Measurements from ENCODE around the gene TTLL10.

The TTLL10 gene

GRCh38 chr1:1157914-1158710, 15.6 kb upstream of the TTLL10 start:
- DNase-seq = peak; percentile 28 to 34

DNA sequence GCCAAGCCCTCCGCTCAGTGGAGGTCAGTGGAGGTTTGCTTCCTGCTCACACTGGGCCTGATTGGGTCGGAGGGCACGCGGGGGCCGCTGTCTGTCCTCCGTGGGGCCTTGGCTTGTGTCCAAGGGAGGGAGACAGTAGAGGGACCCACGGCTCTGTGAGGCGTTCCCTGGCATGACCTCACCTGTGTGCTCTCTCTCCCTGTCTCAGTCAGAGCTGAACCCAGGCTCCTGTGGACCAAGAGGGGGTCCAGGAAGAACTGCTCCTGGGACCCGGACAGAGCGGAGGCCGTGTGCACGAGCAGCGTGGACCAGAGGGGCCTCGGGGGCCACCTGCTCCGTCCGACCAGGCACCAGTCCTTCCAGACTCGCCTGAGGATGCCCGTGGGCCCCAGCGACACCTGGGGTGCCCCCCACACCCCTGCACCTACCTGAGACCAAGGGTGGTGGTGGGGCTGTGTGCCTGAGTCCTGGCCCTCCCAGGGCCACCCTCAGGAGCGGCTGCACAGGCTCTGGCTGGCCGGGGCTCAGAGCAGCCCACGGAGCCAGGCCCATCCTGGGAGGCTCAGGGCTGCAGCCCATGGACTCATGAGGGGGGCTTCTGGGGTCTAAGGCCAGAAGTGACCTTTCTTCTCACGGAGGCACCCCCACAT, 13.3 kb upstream of the TTLL10 start:
- DNase-seq = no peak

GRCh38 chr1:1161078-1161682, 12.5 kb upstream of the TTLL10 start:
- DNase-seq = no peak

GRCh38 chr1:1161683-1162079, 12.0 kb upstream of the TTLL10 start:
- DNase-seq = no peak

- DNase-seq = no peak
Observed at GRCh38 chr1:1162597-1163537, 10.8 kb upstream of the TTLL10 start.

DNA sequence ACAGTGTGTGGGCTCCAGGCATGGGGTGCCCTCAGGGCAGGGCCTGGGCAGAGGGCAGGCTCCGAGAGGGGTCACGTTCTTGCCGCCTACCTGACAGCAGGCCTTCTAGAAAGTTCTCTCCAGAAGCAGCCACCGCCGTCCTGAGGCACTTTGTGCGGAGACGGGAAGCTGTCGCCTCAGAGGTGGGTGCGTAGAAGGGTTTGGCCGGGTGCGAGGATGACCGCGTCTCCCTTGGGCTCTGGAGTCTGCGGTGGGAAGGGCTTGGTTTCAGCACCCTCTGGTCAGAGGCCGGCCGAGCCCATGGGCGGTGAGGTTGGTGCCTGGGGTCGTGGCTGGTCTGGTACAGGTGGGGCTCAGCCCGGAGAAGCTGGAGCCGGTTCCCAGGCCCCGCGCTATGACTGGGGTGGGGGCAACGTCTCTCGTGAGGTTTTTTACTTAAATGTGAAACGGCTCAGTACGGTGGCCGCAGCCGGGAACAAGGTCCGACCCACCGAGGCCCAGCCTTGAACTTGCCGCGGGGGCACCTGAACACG, 10.1 kb upstream of the TTLL10 start:
- no peak for DNase-seq

GRCh38 chr1:1164361-1164700, 9.3 kb upstream of the TTLL10 start:
- DNase-seq = no peak

DNA sequence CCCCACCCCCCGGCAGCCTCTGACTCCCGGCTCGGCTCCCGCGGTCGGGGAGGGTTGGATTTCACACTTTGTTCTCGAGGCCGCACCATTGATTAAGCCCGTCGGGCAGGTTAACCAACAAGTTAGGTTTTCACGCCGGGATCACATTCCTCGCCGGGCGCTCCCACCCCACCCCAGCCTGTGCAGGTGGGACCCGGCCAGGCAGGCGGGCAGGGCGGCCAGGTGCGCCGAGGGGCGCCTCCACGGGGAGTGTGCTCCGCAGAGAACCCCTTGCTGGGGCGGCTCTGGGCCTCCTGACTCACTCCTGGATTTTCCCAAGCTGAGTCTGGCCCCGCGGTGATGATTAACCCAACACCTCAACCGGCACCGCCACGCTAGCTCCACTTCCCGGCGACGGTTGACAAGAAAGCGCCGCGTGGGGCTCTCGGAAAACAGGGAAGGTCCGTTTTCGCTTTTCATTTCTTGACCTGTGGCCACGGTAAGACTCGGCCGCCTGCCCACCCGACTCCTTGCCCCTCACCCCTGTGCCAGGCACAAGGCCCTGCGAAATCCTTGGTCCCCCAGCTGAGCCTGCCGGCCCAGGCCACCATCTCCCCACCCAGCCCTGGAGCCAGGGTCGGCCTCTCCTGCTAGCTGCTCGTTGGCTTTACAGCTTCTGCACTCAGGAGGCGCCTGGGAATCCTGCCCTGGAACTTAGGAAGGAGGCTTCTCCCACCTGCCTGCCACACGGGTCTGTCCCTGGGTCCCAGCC, 8.8 kb upstream of the TTLL10 start:
- DNase-seq = no peak

- no peak for DNase-seq
Observed at GRCh38 chr1:1165485-1165884, 8.2 kb upstream of the TTLL10 start.

GRCh38 chr1:1165900-1166421, 7.7 kb upstream of the TTLL10 start:
- no peak for DNase-seq

DNA sequence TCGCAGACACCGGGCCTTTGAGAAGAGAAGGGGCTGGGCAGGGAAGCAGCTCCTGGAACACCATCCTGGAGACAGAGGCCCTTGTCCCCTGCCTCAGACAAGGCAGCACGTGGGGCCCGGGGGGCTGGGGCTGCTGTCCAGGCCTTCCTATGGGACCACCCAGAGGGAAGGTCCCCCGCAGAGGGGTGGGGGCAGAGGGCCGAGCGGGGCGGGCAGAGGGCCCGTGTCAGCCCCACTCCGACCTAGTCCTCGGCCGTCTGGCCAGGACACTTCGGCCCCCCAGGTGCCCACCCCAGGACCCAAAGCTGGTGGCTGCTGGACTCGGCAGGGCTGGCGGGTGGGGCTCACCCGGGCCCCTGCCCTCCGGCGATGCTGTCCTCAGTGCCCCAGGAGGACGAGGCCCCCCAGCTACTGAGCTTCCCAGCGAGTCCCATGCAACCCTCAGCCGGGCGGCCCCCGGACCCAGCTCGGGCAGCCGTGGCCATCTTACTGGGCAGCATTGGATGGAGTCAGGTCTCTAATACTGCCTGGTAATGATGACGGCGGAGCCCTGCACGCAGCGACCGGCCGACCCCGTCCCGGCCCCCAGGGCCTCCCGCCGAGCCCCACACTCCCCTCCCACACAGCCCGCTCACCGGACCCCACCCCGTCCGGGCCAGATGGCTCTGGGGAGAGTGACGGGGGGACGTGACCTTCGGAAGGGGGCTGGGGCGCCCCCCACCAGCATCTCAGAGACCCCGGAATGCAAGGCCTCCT, 6.9 kb upstream of the TTLL10 start:
- no peak for DNase-seq

GRCh38 chr1:1167398-1167821, 6.3 kb upstream of the TTLL10 start:
- no peak for DNase-seq

DNA sequence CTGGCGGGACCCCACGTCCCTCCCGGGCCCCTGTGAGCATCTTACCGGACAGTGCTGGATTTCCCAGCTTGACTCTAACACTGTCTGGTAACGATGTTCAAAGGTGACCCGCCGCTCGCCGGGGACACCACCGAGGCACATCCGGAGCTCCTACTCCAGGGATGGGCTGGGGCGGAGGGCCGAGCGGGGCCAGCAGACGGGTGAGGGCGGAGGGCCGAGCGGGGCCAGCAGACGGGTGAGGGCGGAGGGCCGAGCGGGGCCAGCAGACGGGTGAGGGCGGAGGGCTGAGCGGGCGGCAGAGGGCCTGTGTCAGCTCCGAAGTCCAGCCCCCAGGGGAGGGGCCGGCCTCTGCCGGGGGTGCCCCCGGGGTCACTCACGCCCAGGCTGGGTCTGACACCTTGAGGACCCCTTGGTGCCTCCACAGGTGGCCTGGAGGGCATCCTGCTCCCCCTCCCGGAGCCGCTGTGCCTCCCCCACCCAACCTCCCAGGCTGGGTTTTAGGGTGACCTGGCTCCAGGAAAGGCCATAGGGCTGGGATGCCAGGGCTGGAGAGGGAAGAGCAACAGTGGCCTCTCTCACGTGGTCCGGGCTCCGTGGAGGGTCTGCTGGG, 5.7 kb upstream of the TTLL10 start:
- DNase-seq = no peak

DNA sequence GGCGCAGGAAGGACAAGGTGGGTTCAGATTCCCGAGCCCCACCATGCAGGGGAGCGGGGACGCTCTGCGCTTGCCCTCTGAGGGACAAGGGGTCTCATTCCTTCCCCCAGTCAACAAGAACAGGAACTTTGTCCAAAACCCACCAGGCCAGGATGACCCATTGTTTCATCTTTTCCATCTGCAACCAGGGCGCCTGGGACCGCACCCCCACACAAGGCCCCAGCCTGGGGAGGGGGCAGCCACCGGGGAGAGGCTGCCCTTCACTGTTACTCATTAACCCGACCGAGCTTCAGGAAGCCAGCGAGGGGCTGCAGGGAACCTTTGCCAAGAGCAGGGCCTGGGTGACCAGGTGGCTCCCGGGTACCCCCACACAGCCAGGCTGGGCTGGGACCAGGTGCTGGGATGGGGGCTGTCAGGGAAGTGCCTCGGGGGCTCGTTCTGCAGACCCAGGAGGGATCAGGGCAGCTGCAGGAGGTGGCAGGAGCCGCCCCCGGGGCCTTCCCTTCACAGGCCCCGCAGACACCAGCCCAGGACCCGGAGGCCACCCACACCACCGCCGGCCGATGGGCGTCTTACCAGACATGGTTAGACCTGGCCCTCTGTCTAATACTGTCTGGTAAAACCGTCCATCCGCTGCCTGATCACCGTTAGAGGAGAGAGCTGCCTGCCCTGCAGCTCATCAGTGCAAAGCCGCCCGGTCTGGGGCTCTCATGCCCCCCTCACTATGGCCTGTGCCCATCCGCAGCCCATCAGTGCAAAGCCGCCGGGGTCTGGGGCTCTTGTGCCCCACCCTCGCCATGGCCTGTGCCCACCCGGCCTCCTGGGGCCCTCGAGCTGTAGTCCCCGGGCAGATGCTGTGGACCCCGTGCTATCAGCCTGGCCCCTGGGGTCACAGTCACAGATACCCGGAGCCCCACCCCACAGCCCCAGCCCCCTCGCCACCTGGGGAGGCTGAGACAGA, 4.9 kb upstream of the TTLL10 start:
- no peak for DNase-seq

DNA sequence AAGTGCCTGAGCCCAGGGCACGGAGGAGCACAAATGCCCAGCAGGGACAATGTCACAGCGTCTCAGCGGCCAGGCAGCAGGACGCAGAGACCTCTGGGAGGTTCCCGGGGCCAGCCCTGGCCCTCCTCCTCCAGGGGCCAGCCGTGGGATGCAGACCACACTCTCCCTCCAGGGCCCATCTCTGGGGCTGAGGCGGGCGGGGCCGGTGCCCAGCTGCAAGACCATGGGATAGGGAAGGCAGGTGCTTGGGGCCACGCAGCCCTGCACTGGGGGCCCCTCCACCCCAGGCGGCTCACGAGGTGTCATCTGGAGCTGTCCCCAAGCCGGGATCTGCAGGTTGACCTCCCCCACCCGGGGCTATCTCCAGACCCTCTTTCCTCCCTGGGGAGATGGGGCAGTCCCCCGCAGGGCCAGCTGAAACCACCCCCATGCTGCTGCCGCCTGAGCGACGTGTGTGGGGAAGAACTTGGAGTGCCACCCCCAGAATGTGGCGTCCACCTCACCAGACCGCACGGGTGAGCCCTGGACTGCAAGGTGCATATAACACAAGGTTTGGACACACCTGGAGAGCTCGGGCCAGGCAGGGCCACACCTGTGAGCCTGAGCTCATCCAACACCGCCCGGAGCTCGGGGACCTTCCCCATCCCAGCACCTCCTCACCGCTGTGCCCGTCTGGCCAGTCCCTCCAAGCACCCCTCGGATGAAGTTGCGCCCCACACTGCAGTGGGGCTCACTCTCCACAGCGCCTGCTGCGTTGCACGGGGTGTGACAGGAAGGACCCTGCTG, 4.1 kb upstream of the TTLL10 start:
- no peak for DNase-seq

DNA sequence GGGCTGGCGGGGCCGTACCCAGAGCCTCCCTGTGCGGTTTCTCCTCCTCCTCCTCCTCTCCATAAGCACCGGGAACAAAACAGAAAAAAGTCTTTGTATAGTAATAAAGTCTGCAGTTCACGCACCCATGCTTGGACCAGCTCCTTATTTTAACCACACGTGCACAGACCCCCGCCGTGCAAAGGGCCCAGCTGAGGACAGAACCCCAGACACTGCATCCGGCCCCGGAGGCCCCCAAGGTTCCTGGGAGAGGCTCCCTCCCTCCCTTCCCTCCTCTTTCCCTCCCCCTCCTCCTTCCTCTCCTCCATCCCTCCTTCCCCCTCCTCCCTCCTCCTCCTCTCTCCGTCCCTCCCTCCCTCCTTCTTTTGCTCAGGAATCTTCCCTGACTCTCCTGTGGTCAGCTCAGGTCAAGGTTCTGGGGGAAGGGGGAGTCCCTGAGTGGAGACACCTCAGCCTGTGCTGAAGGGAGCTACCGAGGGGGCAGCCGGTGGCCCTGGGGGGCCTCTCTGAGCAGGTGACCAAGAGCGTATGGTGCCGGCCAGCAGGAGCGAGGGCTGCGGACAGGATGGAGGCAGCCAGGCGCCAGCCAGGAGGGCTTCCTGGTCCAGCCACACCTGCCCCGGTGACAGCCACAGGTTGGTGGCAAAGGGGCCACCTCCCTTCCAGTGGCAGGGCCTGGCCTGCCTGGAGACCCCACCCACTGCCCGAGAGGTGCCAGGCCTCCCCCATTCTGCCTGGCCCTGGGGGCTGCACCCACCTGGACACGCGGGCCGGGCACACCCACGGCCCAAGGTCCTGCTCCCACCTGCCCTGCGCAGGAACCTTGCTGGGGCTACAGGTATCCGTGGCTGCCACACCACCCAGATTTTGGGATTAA, 3.2 kb upstream of the TTLL10 start:
- DNase-seq = no peak

DNA sequence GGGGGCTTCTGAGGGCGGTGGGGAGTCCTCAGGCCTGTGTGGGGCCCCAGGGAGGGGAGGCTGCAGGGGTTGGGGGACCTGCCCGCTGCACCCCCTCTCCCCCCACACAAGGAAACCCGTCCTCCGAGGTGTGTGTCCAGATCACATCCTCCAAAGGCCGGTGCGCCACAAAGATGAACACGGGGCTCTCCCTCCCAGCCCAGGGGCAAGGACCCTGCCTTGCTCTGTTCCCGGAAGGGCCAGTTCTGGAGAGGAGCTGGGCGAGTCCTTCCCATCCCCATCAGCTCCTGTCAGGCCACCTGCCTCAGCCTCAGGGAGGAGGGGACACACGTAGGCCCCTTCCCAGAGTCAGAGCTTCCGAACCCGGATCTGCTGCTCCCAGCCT, 2.5 kb upstream of the TTLL10 start:
- no peak for DNase-seq

Measured in CD4-positive, alpha-beta T cell treated with Interleukin-4 for 1 hour (primary cell).